Body of pancreas (tissue), 4 donors: Measurements from ENCODE around the gene IKZF4. TPM values are rescaled to one million over a fixed set of nuclear protein-coding genes. Genes with fewer than 3 reads are reported as not detected.

Experiments
- ATAC-seq: fragments of 150-250 bp; one replicate; pipeline ENCODE4 v1.9.1; 2016
- DNase-seq, 4 donors: peaks; one replicate each; pipeline ENCODE4 v3.0.0-alpha.2; 2019
- H3K27ac ChIP-seq, 4 donors: fragments of 200-600 bp; sonication (generic); 1 replicate in 3 of 4; 2 replicates in 1 of 4; pipeline versions ENCODE4 v1.5.1 to v1.6.1; 2016 to 2019; ENCODE audit warnings: mild to moderate bottlenecking in 1 of 4, mixed read lengths in 1 of 4, moderate library complexity in 1 of 4
- H3K27me3 ChIP-seq, 2 donors: fragments of 200-600 bp; sonication (generic); one replicate each; pipeline ENCODE4 v1.6.0; 2016; ENCODE audit warnings: mild to moderate bottlenecking in 1 of 2
- H3K36me3 ChIP-seq, 2 donors: fragments of 200-600 bp; sonication (generic); replicated peaks in 1 of 2; 2 replicates each; pipeline ENCODE4 v1.5.1; 2016; ENCODE audit warnings: low read depth in 2 of 2; ENCODE audit not compliant: insufficient read depth in 1 of 2
- H3K4me1 ChIP-seq: fragments of 200-600 bp; sonication (generic); one replicate; pipeline ENCODE4 v1.6.0; 2016
- H3K4me3 ChIP-seq, 2 donors: fragments of 200-600 bp; sonication (generic); 1 replicate in 1 of 2; 2 replicates in 1 of 2; pipeline ENCODE4 v1.5.1; 2016 to 2019
- H3K9me3 ChIP-seq, 3 donors: fragments of 200-600 bp; sonication (generic); 1 replicate in 2 of 3; 2 replicates in 1 of 3; pipeline ENCODE4 v1.5.1; 2016
- POLR2A ChIP-seq, 3 donors: fragments of 450-650 bp; IDR thresholded peaks; one replicate each; pipeline ENCODE4 v1.6.1; 2016; ENCODE audit warnings: antibody characterized with exemption in 3 of 3, mild to moderate bottlenecking in 2 of 3
- WGBS, 2 donors: methylation state at CpG; one replicate each; pipeline ENCODE4 v1.1.5; 2017; 5-methylcytosine and 5-hydroxymethylcytosine counted together
- intact Hi-C: fragments of 100-400 bp; cut with DNase I; formaldehyde crosslinking; loops from one replicate; pipeline ENCODE4 v1.15.1; 2023
- total RNA-seq, 2 donors: library from RNA; depleted of rRNA; stranded (reverse); fragments of >200 nt; gene quantifications; one replicate each; pipeline ENCODE4 v1.1.0, GENCODE V29; 2016
- TF ChIP-seq, protein P1 (sequence below), 7 experiments: fragments of 450-650 bp in 4 of 7; fragments of 200-600 bp in 3 of 7; sonication (generic) in 3 of 7; IDR thresholded peaks; one replicate each; pipeline ENCODE4 v1.5.1; 2016 to 2019; ENCODE audit warnings: antibody characterized with exemption in 7 of 7

The IKZF4 gene
- total RNA-seq, 2 donors from 2014 or later: 2.6 to 7.6 TPM

GRCh38 chr12:56082967-56083366 lies 62.1 kb downstream of the IKZF4 start:
- Histone ChIP-seq H3K9me3 (no peaks in the 10 kb centered on the region), H3K27me3 (no peaks in the 10 kb centered on the region), H3K27ac (peak overlapping the region; percentile 95 to 98 (median 98)), H3K4me1 (peaks cover 79% of the 10 kb centered on the region), H3K4me3 (no peak overlapping the region), H3K36me3 (peaks cover 0 to 4% of the 10 kb centered on the region in 2 donors)
- intact Hi-C loops: no loop called here
- TF ChIP-seq POLR2A (IDR thresholded peaks at IDR 0.05): no peak
- TF ChIP-seq, protein P1, sequence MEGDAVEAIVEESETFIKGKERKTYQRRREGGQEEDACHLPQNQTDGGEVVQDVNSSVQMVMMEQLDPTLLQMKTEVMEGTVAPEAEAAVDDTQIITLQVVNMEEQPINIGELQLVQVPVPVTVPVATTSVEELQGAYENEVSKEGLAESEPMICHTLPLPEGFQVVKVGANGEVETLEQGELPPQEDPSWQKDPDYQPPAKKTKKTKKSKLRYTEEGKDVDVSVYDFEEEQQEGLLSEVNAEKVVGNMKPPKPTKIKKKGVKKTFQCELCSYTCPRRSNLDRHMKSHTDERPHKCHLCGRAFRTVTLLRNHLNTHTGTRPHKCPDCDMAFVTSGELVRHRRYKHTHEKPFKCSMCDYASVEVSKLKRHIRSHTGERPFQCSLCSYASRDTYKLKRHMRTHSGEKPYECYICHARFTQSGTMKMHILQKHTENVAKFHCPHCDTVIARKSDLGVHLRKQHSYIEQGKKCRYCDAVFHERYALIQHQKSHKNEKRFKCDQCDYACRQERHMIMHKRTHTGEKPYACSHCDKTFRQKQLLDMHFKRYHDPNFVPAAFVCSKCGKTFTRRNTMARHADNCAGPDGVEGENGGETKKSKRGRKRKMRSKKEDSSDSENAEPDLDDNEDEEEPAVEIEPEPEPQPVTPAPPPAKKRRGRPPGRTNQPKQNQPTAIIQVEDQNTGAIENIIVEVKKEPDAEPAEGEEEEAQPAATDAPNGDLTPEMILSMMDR (IDR thresholded peaks at IDR 0.05): no peak
- no peak for DNase-seq
- WGBS, 2 donors: 19 to 27% methylated on average over 3 of the region's 3 CpGs
- no peak for ATAC-seq

- intact Hi-C loops: no loop called here
- Histone ChIP-seq H3K4me3 (no peak overlapping the region), H3K9me3 (no peaks in the 10 kb centered on the region), H3K27ac (peak overlapping the region in 3 of 4 donors; percentile 9 to 53 (median 13)), H3K36me3 (peaks cover 0 to 18% of the 10 kb centered on the region in 2 donors), H3K4me1 (peaks cover 66% of the 10 kb centered on the region), H3K27me3 (no peaks in the 10 kb centered on the region)
- 70 to 75% methylated on average over 15 of the region's 15 CpGs for WGBS, 2 donors
- ATAC-seq (no peak), DNase-seq (peak; percentile 48 to 69 (median 56))
- TF ChIP-seq POLR2A (IDR thresholded peaks at IDR 0.05): no peak
- TF ChIP-seq, protein P1 (IDR thresholded peaks at IDR 0.05): peak in 6 of 7 experiments; percentile 16 to 42 (median 29)
These were observed 64.2 kb downstream of the IKZF4 start for GRCh38 chr12:56084958-56085543.

DNA sequence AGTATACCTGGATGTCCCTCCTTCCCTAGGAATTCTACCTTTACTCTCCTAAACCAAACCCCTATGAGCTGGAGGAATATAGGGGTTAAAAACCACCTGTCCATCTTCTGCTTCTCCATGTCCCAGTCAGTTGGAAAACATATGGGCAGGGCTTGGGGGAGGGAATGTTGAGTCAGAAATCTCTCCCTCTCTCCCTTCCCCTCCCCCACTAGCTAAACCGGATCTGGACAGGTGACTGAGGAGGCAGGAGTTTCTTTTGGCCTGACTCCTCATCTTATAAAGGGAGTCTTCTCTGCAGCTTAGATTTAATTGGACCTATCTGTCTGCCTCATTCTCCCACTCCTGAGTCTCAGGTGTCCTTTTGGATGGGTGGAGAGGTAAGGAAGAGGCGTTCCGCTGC lies 65.3 kb downstream of the IKZF4 start:
- Histone ChIP-seq H3K4me1 (peaks cover 64% of the 10 kb centered on the region), H3K27me3 (no peaks in the 10 kb centered on the region), H3K36me3 (peaks cover 0 to 18% of the 10 kb centered on the region in 2 donors), H3K9me3 (no peaks in the 10 kb centered on the region), H3K4me3 (no peak overlapping the region), H3K27ac (peak overlapping the region; percentile 55 to 83 (median 76))
- no peak for TF ChIP-seq POLR2A (IDR thresholded peaks at IDR 0.05)
- TF ChIP-seq, protein P1 (IDR thresholded peaks at IDR 0.05): no peak
- peak; percentile 69 to 85 (median 78) for DNase-seq
- ATAC-seq: peak; percentile 30
- 55% methylated on average over 3 of the region's 3 CpGs for WGBS, 2 donors
- intact Hi-C loops: no loop called here

GRCh38 chr12:56086608-56087007 lies 65.8 kb downstream of the IKZF4 start:
- H3K27me3 ChIP-seq: no peaks in the 10 kb centered on the region
- H3K4me1 ChIP-seq: peaks cover 59% of the 10 kb centered on the region
- intact Hi-C loops: no loop called here
- peaks cover 0 to 18% of the 10 kb centered on the region in 2 donors for H3K36me3 ChIP-seq
- TF ChIP-seq POLR2A (IDR thresholded peaks at IDR 0.05): no peak
- TF ChIP-seq, protein P1 (IDR thresholded peaks at IDR 0.05): no peak
- no peaks in the 10 kb centered on the region for H3K9me3 ChIP-seq
- ATAC-seq (no peak), DNase-seq (no peak)
- H3K4me3 ChIP-seq: no peak overlapping the region
- 66 to 74% methylated on average over 6 of the region's 6 CpGs for WGBS, 2 donors
- H3K27ac ChIP-seq: peak overlapping the region; percentile 55 to 83 (median 76)

DNA sequence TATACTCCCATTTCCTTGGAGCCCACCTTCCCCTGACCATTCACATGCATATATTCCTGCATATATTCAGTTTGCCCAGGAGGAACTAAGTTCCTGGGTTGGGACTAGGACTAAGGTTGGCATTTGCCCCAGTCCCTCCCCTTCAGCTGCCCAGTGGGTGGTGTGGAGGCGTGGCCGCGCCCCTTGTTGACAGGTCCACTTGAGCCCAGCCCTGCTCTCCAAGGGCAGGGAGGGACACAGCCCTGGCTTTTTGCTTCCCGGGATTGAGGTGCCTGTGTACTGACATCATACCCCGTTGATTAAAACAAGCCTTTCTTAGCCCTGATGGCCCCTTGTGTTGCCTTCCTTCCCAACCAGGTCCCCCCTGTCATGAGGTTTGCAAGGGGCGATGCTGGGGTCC lies 66.4 kb downstream of the IKZF4 start:
- ATAC-seq: peak; percentile 97
- Histone ChIP-seq H3K36me3 (peaks cover 0 to 18% of the 10 kb centered on the region in 2 donors), H3K27me3 (no peaks in the 10 kb centered on the region), H3K27ac (peak overlapping the region; percentile 55 to 83 (median 76)), H3K9me3 (no peaks in the 10 kb centered on the region), H3K4me1 (peaks cover 53% of the 10 kb centered on the region), H3K4me3 (no peak overlapping the region)
- no peak for TF ChIP-seq POLR2A (IDR thresholded peaks at IDR 0.05)
- TF ChIP-seq, protein P1 (IDR thresholded peaks at IDR 0.05): no peak
- peak; percentile 95 to 99 (median 98) for DNase-seq
- intact Hi-C loops: no loop called here
- 23 to 42% methylated on average over 4 to 6 of the region's 6 CpGs for WGBS, 2 donors
